Panc1 (cell line): ENCODE results near the gene SLC6A17. TPM values are rescaled to one million over a fixed set of nuclear protein-coding genes. Genes with fewer than 3 reads are reported as not detected.

Source experiments
- ATAC-seq: fragments of 200-7000 bp; cut with Tn5 transposase; 2 replicates; pipeline ENCODE4 v1.9.1; 2020; ENCODE audit warnings: mild to moderate bottlenecking, moderate library complexity
- BruUV-seq: library from RNA; stranded (reverse); fragments of 400-500 nt; replicated peaks from 2 replicates; lab custom pipeline; 2021; lab: Mats Ljungman, UMichigan
- CTCF ChIA-PET: fragments of 300-600 bp; sonication (Branson Sonifier 250); formaldehyde crosslinking; loops from one replicate; lab custom pipeline; 2022; ENCODE audit warnings: antibody characterized with exemption; lab: Charles Lee
- POLR2A ChIA-PET: fragments of 300-600 bp; sonication (Branson Sonifier 250); formaldehyde crosslinking; loops from one replicate; lab custom pipeline; 2022; ENCODE audit warnings: antibody characterized with exemption; lab: Charles Lee
- DNase-seq: peaks from one replicate; pipeline ENCODE4 v3.0.0-alpha.2; 2010; ENCODE audit warnings: low read depth, low spot score
- H3K27ac ChIP-seq: 2 replicates; pipeline ENCODE4 v1.5.1; 2011; ENCODE audit warnings: mild to moderate bottlenecking, low read length, inconsistent platforms
- H3K27me3 ChIP-seq: fragments of 200-500 bp; sonication (Bioruptor generic); 2 replicates; pipeline ENCODE4 v1.6.0; 2014; ENCODE audit warnings: low read length, inconsistent platforms; ENCODE audit not compliant: control insufficient read depth, insufficient read depth
- H3K36me3 ChIP-seq: fragments of 200-500 bp; sonication (Bioruptor generic); 2 replicates; pipeline ENCODE4 v1.5.1; 2014; ENCODE audit warnings: inconsistent platforms, mild to moderate bottlenecking, low read length, moderate library complexity; ENCODE audit not compliant: control insufficient read depth, insufficient read depth
- H3K4me1 ChIP-seq: 2 replicates; pipeline ENCODE4 v1.5.1; 2011; ENCODE audit warnings: inconsistent platforms, mild to moderate bottlenecking, low read length, moderate library complexity; ENCODE audit not compliant: control insufficient read depth, insufficient read depth
- H3K4me3 ChIP-seq, 2 experiments: 2 replicates each; pipeline ENCODE4 v1.5.1; 2011 to 2012; ENCODE audit warnings: low read depth in 2 of 2, low read length in 2 of 2, mild to moderate bottlenecking in 2 of 2, inconsistent platforms in 1 of 2, moderate library complexity in 1 of 2
- H3K9me3 ChIP-seq: fragments of 200-500 bp; sonication (Bioruptor generic); 2 replicates; pipeline ENCODE4 v1.5.1; 2014; ENCODE audit warnings: low read depth, mild to moderate bottlenecking, inconsistent platforms, low read length, moderate library complexity; ENCODE audit not compliant: control insufficient read depth, insufficient read depth
- CTCF ChIP-seq: fragments of 450-650 bp; IDR thresholded peaks from 2 replicates; pipeline ENCODE4 v1.5.1; 2017; ENCODE audit warnings: mild to moderate bottlenecking
- POLR2AphosphoS5 ChIP-seq: IDR thresholded peaks from 2 replicates; pipeline ENCODE4 v1.6.1; 2012; ENCODE audit warnings: mild to moderate bottlenecking, low read depth, low read length, moderate library complexity
- REST ChIP-seq, 2 experiments: IDR thresholded peaks; 2 replicates each; pipeline ENCODE4 v1.6.1; 2011 to 2012; ENCODE audit warnings: low read depth in 2 of 2, control low read depth in 1 of 2, low read length in 1 of 2, mild to moderate bottlenecking in 1 of 2, moderate library complexity in 1 of 2; ENCODE audit not compliant: insufficient read depth in 1 of 2
- SIN3A ChIP-seq: IDR thresholded peaks from 2 replicates; pipeline ENCODE4 v1.6.1; 2012; ENCODE audit warnings: low read depth, mild to moderate bottlenecking, low read length, moderate library complexity, borderline replicate concordance; ENCODE audit not compliant: insufficient read depth
- TCF7L2 ChIP-seq: IDR thresholded peaks from 2 replicates; pipeline ENCODE4 v1.6.1; 2011; ENCODE audit warnings: mild to moderate bottlenecking, low read depth, low read length, inconsistent platforms
- in situ Hi-C: cut with HindIII; loops from 2 replicates; pipeline ENCODE4 v1.10.0; 2016; ENCODE audit warnings: low sequenced_read_pairs, low pct_unique_long_range_greater_than_20kb
- intact Hi-C: fragments of 100-400 bp; cut with micrococcal nuclease; formaldehyde crosslinking; loops from one replicate; pipeline ENCODE4 v1.10.0; 2022; ENCODE audit not compliant: unreplicated experiment
- total RNA-seq: library from RNA; stranded (reverse); gene quantifications from one replicate; pipeline ENCODE4 v1.2.1, GENCODE V29; 2021; ENCODE audit not compliant: unreplicated experiment

The SLC6A17 gene
- total RNA-seq, 1 experiment from 2014 or later, result 5.7 TPM

GRCh38 chr1:110164725-110165350, 14.5 kb downstream of the SLC6A17 start:
- ChIA-PET POLR2A (interaction anchor here (0.6 kb wide), 1 partner anchor 455 kb away, joined by 3 read pairs; no protein-coding TSS in a partner anchor), CTCF (interaction anchor here (1.5 kb wide), 1 partner anchor 10 kb away, joined by 4 read pairs; no protein-coding TSS in a partner anchor)
- Histone ChIP-seq H3K4me1 (no peaks in the 10 kb centered on the region), H3K27ac (no peak overlapping the region), H3K36me3 (no peaks in the 10 kb centered on the region), H3K9me3 (no peaks in the 10 kb centered on the region), H3K27me3 (no peaks in the 10 kb centered on the region), H3K4me3 (no peak overlapping the region)
- in situ Hi-C loops, result no loop called here
- intact Hi-C loops, result no loop called here
- TF ChIP-seq CTCF (no peak), SIN3A (no peak), POLR2AphosphoS5 (no peak), REST (IDR thresholded peaks at IDR 0.05; ENCODE audit: insufficient read depth in 1 of 2, low read depth in 2 of 2, low read length in 1 of 2) (no peak), TCF7L2 (no peak)
- DNase-seq (no peak), ATAC-seq (no peak)
- BruUV-seq, result no TSS peak

- in situ Hi-C loops, result no loop called here
These were observed 15.5 kb downstream of the SLC6A17 start for GRCh38 chr1:110165761-110166231.

More at GRCh38 chr1:110165761-110166231, 15.5 kb downstream of the SLC6A17 start:
- no TSS peak for BruUV-seq
- Histone ChIP-seq H3K9me3 (no peaks in the 10 kb centered on the region), H3K27me3 (no peaks in the 10 kb centered on the region), H3K4me1 (no peaks in the 10 kb centered on the region), H3K4me3 (no peak overlapping the region), H3K36me3 (no peaks in the 10 kb centered on the region), H3K27ac (no peak overlapping the region)
- no peak for ATAC-seq
- intact Hi-C loops, result no loop called here
- DNase-seq, result no peak
- POLR2A ChIA-PET, result interaction anchor here (0.6 kb wide), 1 partner anchor 454 kb away, joined by 3 read pairs; no protein-coding TSS in a partner anchor
- no peak for TF ChIP-seq SIN3A
- TF ChIP-seq POLR2AphosphoS5, result no peak
- no peak for TF ChIP-seq REST (IDR thresholded peaks at IDR 0.05; ENCODE audit: insufficient read depth in 1 of 2, low read depth in 2 of 2, low read length in 1 of 2)
- TF ChIP-seq CTCF, result no peak
- no peak for TF ChIP-seq TCF7L2
- CTCF ChIA-PET, result no interaction called here
